Measurements from ENCODE around the gene DNASE2B. TPM values are rescaled to one million over a fixed set of nuclear protein-coding genes. Genes with fewer than 3 reads are reported as not detected.

DNASE2B gene
- total RNA-seq, 1 donor from 2014 or later, result 21.7 TPM

DNA sequence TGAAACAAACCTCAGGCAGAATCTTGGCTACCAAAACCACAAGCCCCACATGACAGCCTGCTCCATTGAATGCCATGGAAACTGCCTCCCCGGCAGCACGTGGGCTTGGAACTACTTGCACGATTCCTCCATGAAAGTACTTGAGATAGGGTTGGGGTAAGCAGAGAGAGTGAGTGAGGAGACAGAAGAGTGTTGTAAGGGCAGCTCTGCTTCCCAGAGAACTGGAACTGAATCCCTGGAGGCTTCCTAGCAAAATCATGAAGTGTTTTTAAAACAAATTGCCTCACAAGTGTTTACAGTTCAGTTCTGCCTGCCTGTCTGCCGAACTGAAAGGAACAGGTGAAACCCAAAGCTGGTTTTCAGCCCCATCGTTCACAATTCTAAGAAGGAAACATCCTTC lies 35.3 kb upstream of the DNASE2B start:
- intact Hi-C loops (cut with DNase I), result no loop called here
- H3K27ac ChIP-seq, result no peak overlapping the region
- ATAC-seq, result no peak

GRCh38 chr1:84363622-84364021 lies 34.7 kb upstream of the DNASE2B start:
- peaks cover 3% of the 10 kb centered on the region for H3K4me1 ChIP-seq
- intact Hi-C loops (cut with DNase I), result no loop called here
- no peaks in the 10 kb centered on the region for H3K9me3 ChIP-seq
- H3K27me3 ChIP-seq, result no peaks in the 10 kb centered on the region
- ATAC-seq (no peak), DNase-seq (no peak)
- no peak overlapping the region for H3K27ac ChIP-seq
- TF ChIP-seq, protein P1, sequence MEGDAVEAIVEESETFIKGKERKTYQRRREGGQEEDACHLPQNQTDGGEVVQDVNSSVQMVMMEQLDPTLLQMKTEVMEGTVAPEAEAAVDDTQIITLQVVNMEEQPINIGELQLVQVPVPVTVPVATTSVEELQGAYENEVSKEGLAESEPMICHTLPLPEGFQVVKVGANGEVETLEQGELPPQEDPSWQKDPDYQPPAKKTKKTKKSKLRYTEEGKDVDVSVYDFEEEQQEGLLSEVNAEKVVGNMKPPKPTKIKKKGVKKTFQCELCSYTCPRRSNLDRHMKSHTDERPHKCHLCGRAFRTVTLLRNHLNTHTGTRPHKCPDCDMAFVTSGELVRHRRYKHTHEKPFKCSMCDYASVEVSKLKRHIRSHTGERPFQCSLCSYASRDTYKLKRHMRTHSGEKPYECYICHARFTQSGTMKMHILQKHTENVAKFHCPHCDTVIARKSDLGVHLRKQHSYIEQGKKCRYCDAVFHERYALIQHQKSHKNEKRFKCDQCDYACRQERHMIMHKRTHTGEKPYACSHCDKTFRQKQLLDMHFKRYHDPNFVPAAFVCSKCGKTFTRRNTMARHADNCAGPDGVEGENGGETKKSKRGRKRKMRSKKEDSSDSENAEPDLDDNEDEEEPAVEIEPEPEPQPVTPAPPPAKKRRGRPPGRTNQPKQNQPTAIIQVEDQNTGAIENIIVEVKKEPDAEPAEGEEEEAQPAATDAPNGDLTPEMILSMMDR (IDR thresholded peaks at IDR 0.05), result no peak
- H3K4me3 ChIP-seq, result no peak overlapping the region
- H3K36me3 ChIP-seq, result no peaks in the 10 kb centered on the region

More for the DNA sequence above, 35.3 kb upstream of the DNASE2B start:
- no peaks in the 10 kb centered on the region for H3K9me3 ChIP-seq
- H3K4me1 ChIP-seq, result peaks cover 3% of the 10 kb centered on the region
- H3K4me3 ChIP-seq, result no peak overlapping the region
- H3K27me3 ChIP-seq, result no peaks in the 10 kb centered on the region
- no peak for DNase-seq
- TF ChIP-seq, protein P1 (IDR thresholded peaks at IDR 0.05), result no peak
- H3K36me3 ChIP-seq, result no peaks in the 10 kb centered on the region

DNA sequence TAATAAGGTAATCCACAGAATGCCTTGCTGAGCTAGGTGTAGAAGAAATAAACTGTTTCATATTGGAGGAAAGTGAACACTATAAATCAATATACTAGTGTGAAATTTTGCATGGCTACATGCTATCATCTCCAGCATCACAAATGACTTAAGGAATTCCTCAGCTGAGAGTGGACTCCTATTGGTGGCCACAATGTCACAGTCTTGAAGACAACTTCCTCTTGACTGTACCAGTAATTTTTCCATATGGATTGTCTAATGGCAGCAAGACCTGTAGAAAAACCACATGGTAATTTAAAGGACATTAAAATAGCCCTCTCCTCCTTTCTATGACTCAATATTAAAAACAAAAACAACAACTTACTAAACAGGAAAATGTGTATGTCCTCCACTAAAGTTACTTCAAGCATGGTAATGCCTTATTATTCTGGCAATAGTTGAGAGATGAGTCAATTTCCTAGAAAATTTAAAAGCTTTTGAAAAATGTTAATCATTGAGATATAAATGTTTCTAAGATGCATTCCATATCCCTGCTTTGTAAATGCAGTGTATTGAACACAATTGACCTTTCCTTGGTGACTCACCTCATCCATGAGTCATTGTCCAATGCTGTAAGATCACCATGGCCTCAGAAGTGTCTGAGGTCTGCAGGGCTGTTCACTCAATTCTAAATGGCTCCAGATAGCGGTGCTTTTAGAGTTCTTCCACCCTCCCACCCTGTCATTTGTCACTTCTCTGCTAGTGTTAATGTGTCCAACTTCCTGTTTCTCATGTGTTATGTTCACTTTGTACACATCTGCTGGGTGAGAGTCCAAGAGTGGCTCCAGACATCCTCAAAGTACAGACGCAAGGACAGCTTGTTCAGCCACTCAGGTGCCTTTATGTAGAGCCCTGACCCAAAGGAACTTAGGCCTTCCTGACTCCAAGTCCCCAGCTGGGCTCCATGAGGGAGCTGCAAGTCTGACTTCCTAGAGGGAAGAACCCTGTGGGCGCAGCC lies 32.8 kb upstream of the DNASE2B start:
- intact Hi-C loops (cut with DNase I), result no loop called here
- no peak overlapping the region for H3K27ac ChIP-seq

GRCh38 chr1:84366786-84367185 lies 31.5 kb upstream of the DNASE2B start:
- Histone ChIP-seq H3K27ac (no peak overlapping the region), H3K4me1 (peaks cover 3% of the 10 kb centered on the region), H3K36me3 (no peaks in the 10 kb centered on the region), H3K27me3 (no peaks in the 10 kb centered on the region), H3K9me3 (no peaks in the 10 kb centered on the region), H3K4me3 (no peak overlapping the region)
- intact Hi-C loops (cut with DNase I), result no loop called here
- TF ChIP-seq, protein P1 (IDR thresholded peaks at IDR 0.05), result no peak
- DNase-seq (no peak), ATAC-seq (no peak)

More for the DNA sequence above, 32.8 kb upstream of the DNASE2B start:
- ATAC-seq, result peak; percentile 68
- no peaks in the 10 kb centered on the region for H3K9me3 ChIP-seq
- H3K27me3 ChIP-seq, result no peaks in the 10 kb centered on the region
- peaks cover 3% of the 10 kb centered on the region for H3K4me1 ChIP-seq
- H3K4me3 ChIP-seq, result no peak overlapping the region
- TF ChIP-seq, protein P1 (IDR thresholded peaks at IDR 0.05), result no peak
- H3K36me3 ChIP-seq, result no peaks in the 10 kb centered on the region
- DNase-seq, result no peak

DNA sequence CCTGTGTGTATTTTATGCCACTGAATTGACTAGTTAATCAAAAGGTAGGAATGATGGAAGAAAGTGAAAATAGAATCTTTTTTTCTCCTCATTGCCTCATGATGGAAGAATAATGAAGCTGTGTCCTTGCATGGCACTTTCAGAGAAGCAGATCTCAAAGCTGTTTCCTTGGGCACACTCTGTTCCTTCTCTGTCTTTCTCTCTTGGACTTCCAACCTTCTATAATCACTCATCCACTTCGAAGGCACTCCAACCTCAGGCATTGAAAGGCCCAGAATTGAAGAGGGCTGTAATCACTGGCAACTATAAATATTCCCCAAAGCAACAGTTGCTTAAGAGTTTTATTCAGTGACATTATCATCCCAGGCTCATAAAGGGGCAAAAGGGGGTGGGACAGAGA lies 31.1 kb upstream of the DNASE2B start:
- ATAC-seq (no peak), DNase-seq (no peak)
- Histone ChIP-seq H3K27ac (no peak overlapping the region), H3K27me3 (no peaks in the 10 kb centered on the region), H3K36me3 (no peaks in the 10 kb centered on the region), H3K4me3 (no peak overlapping the region), H3K4me1 (peaks cover 3% of the 10 kb centered on the region), H3K9me3 (no peaks in the 10 kb centered on the region)
- intact Hi-C loops (cut with DNase I), result no loop called here
- TF ChIP-seq, protein P1 (IDR thresholded peaks at IDR 0.05), result no peak
